HG02798 (cell line): ENCODE measurements around the gene A4GALT.
"Not testable (repeated sequence)": the region's sequence is repeated elsewhere in the genome, so short reads cannot be mapped to it uniquely, and the experiment has no call there.

Source experiments
- ATAC-seq: cut with Tn5 transposase; IDR thresholded peaks from one replicate; pipeline ENCODE4 v1.9.1; 2021; ENCODE audit warnings: mild to moderate bottlenecking; ENCODE audit not compliant: unreplicated experiment, poor library complexity

A4GALT gene

GRCh38 chr22:42743501-42743991, 22.9 kb upstream of the A4GALT start:
- ATAC-seq: no peak

GRCh38 chr22:42742940-42743339, 22.3 kb upstream of the A4GALT start:
- ATAC-seq: no peak

GRCh38 chr22:42740320-42740719, 19.6 kb upstream of the A4GALT start:
- ATAC-seq: not testable (repeated sequence)

GRCh38 chr22:42734406-42734805, 13.7 kb upstream of the A4GALT start:
- ATAC-seq: no peak

GRCh38 chr22:42733394-42733793, 12.7 kb upstream of the A4GALT start:
- ATAC-seq: not testable (repeated sequence)

- no peak for ATAC-seq
Measured at GRCh38 chr22:42732081-42732480, 11.4 kb upstream of the A4GALT start.

- ATAC-seq: no peak
Measured at GRCh38 chr22:42726811-42727210, 6.1 kb upstream of the A4GALT start.

GRCh38 chr22:42725606-42726355, 5.1 kb upstream of the A4GALT start:
- ATAC-seq: no peak

- no peak for ATAC-seq
Measured at GRCh38 chr22:42724062-42724461, 3.4 kb upstream of the A4GALT start.

GRCh38 chr22:42721045-42721434, 370 bp upstream of the A4GALT start:
- ATAC-seq: no peak

- ATAC-seq: peak; percentile 1
Measured at GRCh38 chr22:42719656-42720262, 911 bp downstream of the A4GALT start.

GRCh38 chr22:42719133-42719532, 1.5 kb downstream of the A4GALT start:
- no peak for ATAC-seq

GRCh38 chr22:42717197-42717928, 3.3 kb downstream of the A4GALT start:
- peak; percentile 9 for ATAC-seq

GRCh38 chr22:42716649-42717127, 4.0 kb downstream of the A4GALT start:
- ATAC-seq: peak; percentile 30

GRCh38 chr22:42716221-42716620, 4.4 kb downstream of the A4GALT start:
- ATAC-seq: peak; percentile 26

- ATAC-seq: no peak
Measured at GRCh38 chr22:42714768-42715390, 5.8 kb downstream of the A4GALT start.

- no peak for ATAC-seq
Measured at GRCh38 chr22:42714308-42714707, 6.4 kb downstream of the A4GALT start.

GRCh38 chr22:42711895-42712837, 8.5 kb downstream of the A4GALT start:
- no peak for ATAC-seq

- ATAC-seq: no peak
Measured at GRCh38 chr22:42711281-42711731, 9.4 kb downstream of the A4GALT start.
